GM23248 (cell line): ENCODE data around the gene CPM. TPM values are rescaled to one million over a fixed set of nuclear protein-coding genes. Genes with fewer than 3 reads are reported as not detected.
A peak's percentile ranks its signal among the peaks of the same experiment; 100 is the strongest.

Experiments used
- DNase-seq: peaks from one replicate; pipeline ENCODE4 v3.0.0-alpha.2; 2015
- H2AFZ ChIP-seq: fragments of 200-600 bp; sonication (generic); 2 replicates; pipeline ENCODE4 v1.6.1; 2016; ENCODE audit warnings: antibody characterized with exemption
- H3F3A ChIP-seq: fragments of 200-600 bp; sonication (generic); 2 replicates; pipeline ENCODE4 v1.6.1; 2016; ENCODE audit warnings: mild to moderate bottlenecking, antibody characterized with exemption, mixed run types; ENCODE audit not compliant: insufficient read depth
- H3K27ac ChIP-seq: fragments of 200-600 bp; sonication (generic); 2 replicates; pipeline ENCODE4 v1.5.1; 2016; ENCODE audit warnings: mild to moderate bottlenecking
- H3K27me3 ChIP-seq: fragments of 200-600 bp; sonication (generic); replicated peaks from 2 replicates; pipeline ENCODE4 v1.6.1; 2016; ENCODE audit warnings: mild to moderate bottlenecking; ENCODE audit not compliant: insufficient read depth
- H3K36me3 ChIP-seq: fragments of 200-600 bp; sonication (generic); 2 replicates; pipeline ENCODE4 v1.6.1; 2016; ENCODE audit warnings: low read depth, mild to moderate bottlenecking
- H3K4me1 ChIP-seq: fragments of 200-600 bp; sonication (generic); 2 replicates; pipeline ENCODE4 v1.6.1; 2016; ENCODE audit warnings: mild to moderate bottlenecking; ENCODE audit not compliant: insufficient read depth
- H3K4me2 ChIP-seq: fragments of 200-600 bp; sonication (generic); one replicate; pipeline ENCODE4 v1.6.1; 2016; ENCODE audit warnings: mild to moderate bottlenecking; ENCODE audit not compliant: unreplicated experiment
- H3K4me3 ChIP-seq: fragments of 200-600 bp; sonication (generic); 2 replicates; pipeline ENCODE4 v1.5.1; 2016; ENCODE audit warnings: mild to moderate bottlenecking
- H3K79me2 ChIP-seq: fragments of 200-600 bp; sonication (generic); 2 replicates; pipeline ENCODE4 v1.6.1; 2016; ENCODE audit warnings: mild to moderate bottlenecking; ENCODE audit not compliant: insufficient read depth
- H3K9ac ChIP-seq: fragments of 200-600 bp; sonication (generic); 2 replicates; pipeline ENCODE4 v1.6.1; 2016; ENCODE audit warnings: mild to moderate bottlenecking
- H3K9me2 ChIP-seq: fragments of 200-600 bp; sonication (generic); 2 replicates; pipeline ENCODE4 v1.6.1; 2016; ENCODE audit warnings: mixed run types, mild to moderate bottlenecking, moderate library complexity; ENCODE audit not compliant: insufficient read depth
- H3K9me3 ChIP-seq: fragments of 200-600 bp; sonication (generic); one replicate; pipeline ENCODE4 v1.6.1; 2017; ENCODE audit warnings: low read depth
- H4K20me1 ChIP-seq: fragments of 200-600 bp; sonication (generic); 2 replicates; pipeline ENCODE4 v1.6.0; 2016; ENCODE audit not compliant: insufficient read depth
- EZH2 ChIP-seq: fragments of 200-600 bp; sonication (generic); IDR thresholded peaks from 2 replicates; pipeline ENCODE4 v1.6.1; 2018; ENCODE audit warnings: antibody characterized with exemption, mild to moderate bottlenecking; ENCODE audit not compliant: insufficient read depth, poor library complexity, severe bottlenecking
- EZH2phosphoT487 ChIP-seq: fragments of 200-600 bp; sonication (generic); IDR thresholded peaks from 2 replicates; pipeline ENCODE4 v1.6.1; 2018; ENCODE audit warnings: antibody characterized with exemption, moderate library complexity, mild to moderate bottlenecking, low read depth; ENCODE audit not compliant: insufficient read depth
- WGBS, 2 experiments: methylation state at CpG; one replicate each; pipeline ENCODE4 v1.1.6; 2015 to 2017; ENCODE audit warnings: low lambda C conversion rate in 2 of 2, low coverage in 1 of 2; ENCODE audit errors: missing lambda C conversion rate in 2 of 2; 5-methylcytosine and 5-hydroxymethylcytosine counted together
- in situ Hi-C: fragments of 300-500 bp; cut with MboI; formaldehyde crosslinking; loops from 2 replicates; pipeline ENCODE4 v1.15.0; 2020
- polyA plus RNA-seq: library from polyadenylated mRNA; unstranded; fragments of >200 nt; fragmentation: Nextera tagmentation; extraction: Ambion mirVana; gene quantifications from 2 replicates; pipeline ENCODE4 v1.2.1, GENCODE V29; 2016
- total RNA-seq: library from RNA; depleted of rRNA; stranded (reverse); fragments of >200 nt; shearing (Covaris generic); gene quantifications from 2 replicates; pipeline ENCODE4 v1.2.3, GENCODE V29; 2014

CPM gene
- total and polyA plus RNA-seq, 2 experiments from 2014 or later: 13.7 to 22.5 TPM

DNA sequence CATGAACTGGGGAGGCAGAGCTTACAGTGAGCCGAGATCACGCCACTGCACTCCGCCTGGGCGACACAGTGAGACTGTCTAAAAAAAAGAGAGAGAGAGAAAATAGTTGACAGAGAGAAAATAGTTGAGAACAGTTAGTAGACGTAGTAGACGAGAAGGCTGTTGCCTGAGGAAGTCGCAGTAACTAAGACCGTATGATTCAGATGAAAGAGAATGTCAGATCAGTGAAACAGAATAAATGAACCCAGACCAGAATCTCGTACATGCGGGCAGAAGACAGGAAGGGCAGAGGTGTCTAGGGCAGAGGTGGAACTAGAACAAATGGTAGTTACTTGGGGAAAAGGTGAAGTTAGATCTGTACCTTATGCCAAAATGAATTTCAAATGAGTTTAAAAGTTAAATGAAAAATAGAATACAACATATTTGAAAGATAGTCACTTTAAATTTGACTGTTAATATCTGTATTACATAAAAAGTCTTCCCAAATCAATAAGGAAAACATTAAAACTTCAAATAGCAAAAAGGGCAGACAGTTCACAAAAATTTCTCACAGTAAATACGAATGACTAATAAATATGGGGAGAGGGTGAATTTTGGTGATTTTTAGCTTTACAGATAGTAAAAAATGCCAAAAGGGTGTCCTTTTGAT lies 107.3 kb downstream of the CPM start:
- H3K27me3 ChIP-seq: no peaks in the 10 kb centered on the region
- H3K9ac ChIP-seq: no peak overlapping the region
- peaks cover 96% of the 10 kb centered on the region for H3K36me3 ChIP-seq
- H3K27ac ChIP-seq: no peak overlapping the region
- 0 out of 2 replicates have a peak, but pooled peaks cover 1% of the 10 kb centered on the region for H4K20me1 ChIP-seq
- H3K4me1 ChIP-seq: peaks cover 15% of the 10 kb centered on the region; the same call in 1 of the 2 replicates
- no peak overlapping the region for H2AFZ ChIP-seq
- H3F3A ChIP-seq: peaks cover 89% of the 10 kb centered on the region
- 82 to 87% methylated on average over 11 of the region's 11 CpGs for WGBS, 2 experiments
- no peaks in the 10 kb centered on the region for H3K9me2 ChIP-seq
- peaks cover 98% of the 10 kb centered on the region for H3K79me2 ChIP-seq
- no peaks in the 10 kb centered on the region for H3K9me3 ChIP-seq
- TF ChIP-seq EZH2: no peak
- no peak for TF ChIP-seq EZH2phosphoT487
- H3K4me3 ChIP-seq: no peak overlapping the region
- no peak overlapping the region for H3K4me2 ChIP-seq
- in situ Hi-C loops: no loop called here
- DNase-seq: no peak

DNA sequence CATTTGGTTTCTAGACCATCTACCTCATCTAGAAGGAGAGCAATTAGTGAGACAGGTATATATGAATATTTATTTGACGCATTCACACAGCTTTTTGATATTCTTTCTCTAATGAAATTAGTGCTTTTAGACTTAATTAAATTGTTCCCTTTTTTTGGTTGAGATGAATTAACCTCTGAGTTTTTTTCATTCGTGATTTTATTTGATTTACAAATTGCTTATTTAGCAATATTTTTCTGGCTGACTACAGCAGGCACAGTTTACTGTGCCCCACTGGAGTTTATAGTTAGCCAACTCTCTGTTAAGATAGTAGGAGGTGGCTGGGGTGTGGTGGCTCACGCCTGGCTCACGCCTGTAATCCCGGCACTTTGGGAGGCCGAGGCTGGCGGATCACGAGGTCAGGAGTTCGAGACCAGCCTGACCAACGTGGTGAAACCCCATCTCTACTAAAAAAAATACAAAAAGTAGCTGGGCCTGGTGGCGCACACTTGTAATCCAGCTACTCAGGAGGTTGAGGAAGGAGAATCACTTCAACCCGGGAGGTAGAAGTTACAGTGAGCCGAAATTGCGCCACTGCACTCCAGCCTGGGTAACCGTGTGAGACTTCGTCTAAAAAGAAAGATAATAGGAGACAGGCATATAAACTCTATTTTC lies 108.2 kb downstream of the CPM start:
- Histone ChIP-seq H2AFZ (no peak overlapping the region), H3K9ac (no peak overlapping the region), H3K36me3 (peaks cover 96% of the 10 kb centered on the region), H3K4me1 (peaks cover 15% of the 10 kb centered on the region; the same call in 1 of the 2 replicates), H4K20me1 (0 out of 2 replicates have a peak, but pooled peaks cover 8% of the 10 kb centered on the region), H3K4me2 (no peak overlapping the region), H3K27me3 (no peaks in the 10 kb centered on the region), H3K9me3 (no peaks in the 10 kb centered on the region), H3F3A (peaks cover 91% of the 10 kb centered on the region), H3K79me2 (peaks cover 98% of the 10 kb centered on the region), H3K9me2 (no peaks in the 10 kb centered on the region), H3K27ac (peak overlapping the region; percentile 8; the same call in 1 of the 2 replicates), H3K4me3 (no peak overlapping the region)
- WGBS, 2 experiments: 93 to 96% methylated on average over 16 of the region's 16 CpGs
- DNase-seq: no peak
- in situ Hi-C loops: no loop called here
- TF ChIP-seq EZH2phosphoT487: no peak
- no peak for TF ChIP-seq EZH2

DNA sequence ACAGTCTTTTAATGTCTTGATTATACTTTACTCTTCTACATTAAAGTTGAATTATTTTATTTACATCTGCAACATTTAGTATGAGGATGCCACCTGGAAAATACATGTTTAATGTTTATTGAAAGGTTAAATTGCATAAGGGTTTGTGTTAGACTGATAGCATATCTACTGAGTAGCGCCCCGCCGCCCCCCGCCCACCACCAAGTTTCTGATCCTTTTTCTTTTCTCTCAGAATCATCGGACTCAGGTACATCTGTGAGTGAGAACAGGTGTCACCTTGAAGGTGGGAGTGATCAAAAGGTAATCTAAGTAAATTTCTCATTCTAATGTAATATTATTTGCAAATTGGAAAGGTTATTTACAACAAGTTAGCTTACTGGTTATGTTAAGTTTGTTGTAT lies 108.8 kb downstream of the CPM start:
- no peak for DNase-seq
- Histone ChIP-seq H4K20me1 (0 out of 2 replicates have a peak, but pooled peaks cover 11% of the 10 kb centered on the region), H3F3A (peaks cover 91% of the 10 kb centered on the region), H3K9me3 (no peaks in the 10 kb centered on the region), H3K27me3 (no peaks in the 10 kb centered on the region), H3K4me2 (no peak overlapping the region), H2AFZ (no peak overlapping the region), H3K9me2 (no peaks in the 10 kb centered on the region), H3K36me3 (peaks cover 96% of the 10 kb centered on the region), H3K4me3 (no peak overlapping the region), H3K4me1 (peaks cover 15% of the 10 kb centered on the region; the same call in 1 of the 2 replicates), H3K27ac (0 out of 2 replicates have a peak overlapping the region, but pooled peaks have one; percentile 7), H3K9ac (no peak overlapping the region), H3K79me2 (peaks cover 98% of the 10 kb centered on the region)
- in situ Hi-C loops: no loop called here
- TF ChIP-seq EZH2phosphoT487: no peak
- TF ChIP-seq EZH2: no peak
- 98 to 99% methylated on average over 5 of the region's 5 CpGs for WGBS, 2 experiments

DNA sequence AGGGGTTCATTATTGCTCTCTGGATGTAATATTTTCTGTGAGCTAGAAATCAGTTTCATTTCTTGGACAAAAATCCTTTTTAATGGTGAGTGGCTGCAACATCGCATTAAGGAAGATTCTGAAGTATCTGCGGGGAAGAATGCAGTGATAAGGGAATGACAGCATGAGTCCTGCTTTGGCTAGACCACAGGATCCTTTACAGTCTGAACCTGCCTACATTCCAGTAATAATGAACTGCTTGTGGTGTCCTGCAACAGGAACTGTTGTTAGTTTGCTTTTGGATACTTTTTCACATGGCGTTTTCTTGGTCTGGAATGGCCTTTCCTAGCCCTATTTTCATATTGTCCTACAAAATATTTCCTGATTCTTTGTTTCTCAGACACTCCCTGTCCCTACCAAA lies 109.3 kb downstream of the CPM start:
- H3K4me3 ChIP-seq: no peak overlapping the region
- no peaks in the 10 kb centered on the region for H3K9me2 ChIP-seq
- DNase-seq: no peak
- no peak overlapping the region for H3K4me2 ChIP-seq
- H3K36me3 ChIP-seq: peaks cover 96% of the 10 kb centered on the region
- no peak overlapping the region for H2AFZ ChIP-seq
- peaks cover 15% of the 10 kb centered on the region; the same call in 1 of the 2 replicates for H3K4me1 ChIP-seq
- in situ Hi-C loops: no loop called here
- H3K9me3 ChIP-seq: no peaks in the 10 kb centered on the region
- H3K9ac ChIP-seq: no peak overlapping the region
- H3K79me2 ChIP-seq: peaks cover 98% of the 10 kb centered on the region
- H3F3A ChIP-seq: peaks cover 91% of the 10 kb centered on the region
- no peaks in the 10 kb centered on the region for H3K27me3 ChIP-seq
- TF ChIP-seq EZH2phosphoT487 (no peak), EZH2 (no peak)
- H4K20me1 ChIP-seq: 0 out of 2 replicates have a peak, but pooled peaks cover 11% of the 10 kb centered on the region
- peak overlapping the region; percentile 7; the same call in 1 of the 2 replicates for H3K27ac ChIP-seq
- 77% methylated on average over 3 of the region's 3 CpGs for WGBS, 2 experiments
